Measurements from ENCODE around the gene SMIM5. TPM values are rescaled to one million over a fixed set of nuclear protein-coding genes. Genes with fewer than 3 reads are reported as not detected.

SMIM5 gene
- total RNA-seq, 4 donors from 2014 or later = 0.22 TPM; not detected in 3

GRCh38 chr17:75629157-75629556 is 4.1 kb upstream of the SMIM5 start:
- in situ Hi-C loops (cut with MboI; ENCODE audit: low sequenced_read_pairs in 4 of 4) (no loop called here), intact Hi-C loops (cut with DNase I; ENCODE audit: low total_unique reads) (no loop called here)
- Histone ChIP-seq H3K9me3 (no peaks in the 10 kb centered on the region), H3K36me3 (peaks cover 0 to 20% of the 10 kb centered on the region in 2 donors), H3K27me3 (no peaks in the 10 kb centered on the region), H3K4me3 (no peak overlapping the region), H3K4me1 (peaks cover 15 to 16% of the 10 kb centered on the region in 2 donors), H3K27ac (no peak overlapping the region)
- no peak for DNase-seq
- TF ChIP-seq POLR2A (IDR thresholded peaks at IDR 0.05) (no peak), CTCF (IDR thresholded peaks at IDR 0.05 in 4 of 5, conservative IDR thresholded peaks at IDR 0.05 in 1 of 5) (no peak)
- no peak for ATAC-seq

GRCh38 chr17:75630071-75630917 is 2.9 kb upstream of the SMIM5 start:
- TF ChIP-seq POLR2A (IDR thresholded peaks at IDR 0.05) = no peak
- TF ChIP-seq CTCF (IDR thresholded peaks at IDR 0.05 in 4 of 5, conservative IDR thresholded peaks at IDR 0.05 in 1 of 5) = no peak
- Histone ChIP-seq H3K4me3 (no peak overlapping the region), H3K27ac (no peak overlapping the region), H3K4me1 (peaks cover 21 to 25% of the 10 kb centered on the region in 2 donors), H3K9me3 (no peaks in the 10 kb centered on the region), H3K27me3 (no peaks in the 10 kb centered on the region), H3K36me3 (peaks cover 0 to 18% of the 10 kb centered on the region in 2 donors)
- no peak for DNase-seq
- no peak for ATAC-seq
- in situ Hi-C loops (cut with MboI; ENCODE audit: low sequenced_read_pairs in 4 of 4) (loop anchor here in 1 of 4 donors (10.0 kb wide), 1 partner anchor 115 kb away; no protein-coding TSS in a partner anchor), intact Hi-C loops (cut with DNase I; ENCODE audit: low total_unique reads) (loop anchor here (10.0 kb wide), 1 partner anchor 65 kb away; no protein-coding TSS in a partner anchor)

- TF ChIP-seq CTCF (IDR thresholded peaks at IDR 0.05 in 4 of 5, conservative IDR thresholded peaks at IDR 0.05 in 1 of 5) (no peak), POLR2A (IDR thresholded peaks at IDR 0.05) (no peak)
- H3K9me3 ChIP-seq = no peaks in the 10 kb centered on the region
- H3K27me3 ChIP-seq = no peaks in the 10 kb centered on the region
- intact Hi-C loops (cut with DNase I; ENCODE audit: low total_unique reads) (loop anchor here (10.0 kb wide), 1 partner anchor 63 kb away; no protein-coding TSS in a partner anchor), in situ Hi-C loops (cut with MboI; ENCODE audit: low sequenced_read_pairs in 4 of 4) (loop anchor here in 1 of 4 donors (10.0 kb wide), 1 partner anchor 113 kb away; no protein-coding TSS in a partner anchor)
- H3K36me3 ChIP-seq = peaks cover 0 to 12% of the 10 kb centered on the region in 2 donors
- no peak overlapping the region for H3K4me3 ChIP-seq
- no peak overlapping the region for H3K27ac ChIP-seq
- no peak for ATAC-seq
- DNase-seq = no peak
- peaks cover 30 to 31% of the 10 kb centered on the region in 2 donors for H3K4me1 ChIP-seq
These were observed 1.9 kb upstream of the SMIM5 start for GRCh38 chr17:75631353-75631752.

- ATAC-seq (no peak), DNase-seq (no peak)
- H3K36me3 ChIP-seq = peaks cover 0 to 1% of the 10 kb centered on the region in 2 donors
- H3K27ac ChIP-seq = no peak overlapping the region
- H3K9me3 ChIP-seq = no peaks in the 10 kb centered on the region
- peaks cover 38 to 39% of the 10 kb centered on the region in 2 donors for H3K4me1 ChIP-seq
- no peaks in the 10 kb centered on the region for H3K27me3 ChIP-seq
- intact Hi-C loops (cut with DNase I; ENCODE audit: low total_unique reads) = loop anchor here (2.0 to 10.0 kb wide), 2 partner anchors 34 to 62 kb away; partner anchors contain the start of genes RECQL5 and SAP30BP
- TF ChIP-seq CTCF (IDR thresholded peaks at IDR 0.05 in 4 of 5, conservative IDR thresholded peaks at IDR 0.05 in 1 of 5) (no peak), POLR2A (IDR thresholded peaks at IDR 0.05) (no peak)
- in situ Hi-C loops (cut with MboI; ENCODE audit: low sequenced_read_pairs in 4 of 4) = loop anchor here in 1 of 4 donors (10.0 kb wide), 1 partner anchor 112 kb away; no protein-coding TSS in a partner anchor
- H3K4me3 ChIP-seq = no peak overlapping the region
These were observed 806 bp upstream of the SMIM5 start for GRCh38 chr17:75632428-75632827.

All from gastrocnemius medialis (tissue), 4 donors.